Renal cortex interstitium (tissue), 11 donors: ENCODE results near the gene PYROXD2. TPM values are rescaled to one million over a fixed set of nuclear protein-coding genes. Genes with fewer than 3 reads are reported as not detected.

Source experiments
- DNase-seq, 11 donors: peaks; one replicate each; pipeline ENCODE4 v3.0.0-alpha.2; 2013; ENCODE audit warnings: low read depth in 9 of 11, low spot score in 4 of 11; ENCODE audit errors: extremely low read depth in 1 of 11
- polyA plus RNA-seq, 3 donors: library from polyadenylated mRNA; unstranded; fragments of 120-200 nt; gene quantifications; one replicate each; pipeline ENCODE4 v1.2.1, GENCODE V29; 2013; ENCODE audit not compliant: insufficient read length in 3 of 3

The PYROXD2 gene
- polyA plus RNA-seq, 3 donors: 24.4 to 33.0 (median 25.6) TPM

GRCh38 chr10:98445200-98445812, 30.3 kb upstream of the PYROXD2 start:
- no peak for DNase-seq

GRCh38 chr10:98444314-98445006, 29.5 kb upstream of the PYROXD2 start:
- DNase-seq: no peak

GRCh38 chr10:98438715-98439114, 23.7 kb upstream of the PYROXD2 start:
- no peak for DNase-seq

GRCh38 chr10:98436704-98437103, 21.7 kb upstream of the PYROXD2 start:
- no peak for DNase-seq

- DNase-seq: no peak
Observed at GRCh38 chr10:98435178-98435577, 20.2 kb upstream of the PYROXD2 start.

GRCh38 chr10:98433881-98434732, 19.1 kb upstream of the PYROXD2 start:
- no peak for DNase-seq

- DNase-seq: no peak
Observed at GRCh38 chr10:98433371-98433770, 18.4 kb upstream of the PYROXD2 start.

- DNase-seq: no peak
Observed at GRCh38 chr10:98432330-98432729, 17.3 kb upstream of the PYROXD2 start.

GRCh38 chr10:98431016-98431415, 16.0 kb upstream of the PYROXD2 start:
- DNase-seq: no peak

- no peak for DNase-seq
Observed at GRCh38 chr10:98430427-98430826, 15.4 kb upstream of the PYROXD2 start.

- no peak for DNase-seq
Observed at GRCh38 chr10:98429320-98430072, 14.5 kb upstream of the PYROXD2 start.

- no peak for DNase-seq
Observed at GRCh38 chr10:98427011-98427515, 12.1 kb upstream of the PYROXD2 start.

GRCh38 chr10:98425511-98426352, 10.8 kb upstream of the PYROXD2 start:
- DNase-seq: no peak

GRCh38 chr10:98424295-98425254, 9.6 kb upstream of the PYROXD2 start:
- DNase-seq: no peak

- no peak for DNase-seq
Observed at GRCh38 chr10:98423691-98424120, 8.7 kb upstream of the PYROXD2 start.

GRCh38 chr10:98422182-98422581, 7.2 kb upstream of the PYROXD2 start:
- no peak for DNase-seq

- DNase-seq: no peak
Observed at GRCh38 chr10:98420786-98421185, 5.8 kb upstream of the PYROXD2 start.
